Measurements from ENCODE around the gene TPRN. TPM values are rescaled to one million over a fixed set of nuclear protein-coding genes. Genes with fewer than 3 reads are reported as not detected.

TPRN gene
- total and polyA plus RNA-seq, 2 donors (not counting 1 experiment from before 2014, with no cell fraction given), result 1.6 to 5.8 TPM

GRCh38 chr9:137183980-137184595 lies 16.5 kb downstream of the TPRN start:
- no peak for TF ChIP-seq EZH2 (IDR thresholded peaks at IDR 0.05; ENCODE audit: low read length, missing control alignments)
- TF ChIP-seq, protein P1, sequence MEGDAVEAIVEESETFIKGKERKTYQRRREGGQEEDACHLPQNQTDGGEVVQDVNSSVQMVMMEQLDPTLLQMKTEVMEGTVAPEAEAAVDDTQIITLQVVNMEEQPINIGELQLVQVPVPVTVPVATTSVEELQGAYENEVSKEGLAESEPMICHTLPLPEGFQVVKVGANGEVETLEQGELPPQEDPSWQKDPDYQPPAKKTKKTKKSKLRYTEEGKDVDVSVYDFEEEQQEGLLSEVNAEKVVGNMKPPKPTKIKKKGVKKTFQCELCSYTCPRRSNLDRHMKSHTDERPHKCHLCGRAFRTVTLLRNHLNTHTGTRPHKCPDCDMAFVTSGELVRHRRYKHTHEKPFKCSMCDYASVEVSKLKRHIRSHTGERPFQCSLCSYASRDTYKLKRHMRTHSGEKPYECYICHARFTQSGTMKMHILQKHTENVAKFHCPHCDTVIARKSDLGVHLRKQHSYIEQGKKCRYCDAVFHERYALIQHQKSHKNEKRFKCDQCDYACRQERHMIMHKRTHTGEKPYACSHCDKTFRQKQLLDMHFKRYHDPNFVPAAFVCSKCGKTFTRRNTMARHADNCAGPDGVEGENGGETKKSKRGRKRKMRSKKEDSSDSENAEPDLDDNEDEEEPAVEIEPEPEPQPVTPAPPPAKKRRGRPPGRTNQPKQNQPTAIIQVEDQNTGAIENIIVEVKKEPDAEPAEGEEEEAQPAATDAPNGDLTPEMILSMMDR (conservative IDR thresholded peaks at IDR 0.05 in 1 of 2, IDR thresholded peaks at IDR 0.05 in 1 of 2; ENCODE audit: low read depth in 1 of 2, low read length in 2 of 2), result no peak
- H3K9ac ChIP-seq (ENCODE audit: insufficient read depth, low read length), result no peak overlapping the region
- H3K9me3 ChIP-seq (ENCODE audit: control insufficient read depth, insufficient read depth, low read depth, low read length), result no peaks in the 10 kb centered on the region
- H3K4me3 ChIP-seq (replicated peaks in 1 of 4; ENCODE audit: control extremely low read depth in 1 of 4, insufficient read depth in 1 of 4, low read depth in 3 of 4, low read length in 4 of 4), result no peak overlapping the region
- H3K4me1 ChIP-seq (ENCODE audit: control insufficient read depth, extremely low read depth, insufficient read depth, low read length), result peaks cover 12% of the 10 kb centered on the region
- peaks cover 39% of the 10 kb centered on the region for H3K36me3 ChIP-seq (ENCODE audit: control insufficient read depth, insufficient read depth, low read length)
- H4K20me1 ChIP-seq (ENCODE audit: control insufficient read depth, extremely low read depth, insufficient read depth, low read length), result no peaks in the 10 kb centered on the region
- H3K27me3 ChIP-seq (ENCODE audit: control insufficient read depth, insufficient read depth, low read length), result no peaks in the 10 kb centered on the region
- H3K4me2 ChIP-seq (ENCODE audit: extremely low read depth, insufficient read depth, low read length), result no peak overlapping the region
- H3K79me2 ChIP-seq (ENCODE audit: control insufficient read depth, insufficient read depth, low read length), result peaks cover 15% of the 10 kb centered on the region
- DNase-seq (ENCODE audit: low read depth in 2 of 2), result no peak
- H3K27ac ChIP-seq (ENCODE audit: insufficient read depth, low read length), result no peak overlapping the region
- no peak overlapping the region for H2AFZ ChIP-seq (ENCODE audit: low read length)

GRCh38 chr9:137182836-137183235 lies 17.7 kb downstream of the TPRN start:
- Histone ChIP-seq H2AFZ (ENCODE audit: low read length) (no peak overlapping the region), H3K27ac (ENCODE audit: insufficient read depth, low read length) (no peak overlapping the region), H4K20me1 (ENCODE audit: control insufficient read depth, extremely low read depth, insufficient read depth, low read length) (no peaks in the 10 kb centered on the region), H3K9ac (ENCODE audit: insufficient read depth, low read length) (no peak overlapping the region), H3K27me3 (ENCODE audit: control insufficient read depth, insufficient read depth, low read length) (no peaks in the 10 kb centered on the region), H3K9me3 (ENCODE audit: control insufficient read depth, insufficient read depth, low read depth, low read length) (no peaks in the 10 kb centered on the region), H3K4me1 (ENCODE audit: control insufficient read depth, extremely low read depth, insufficient read depth, low read length) (peaks cover 13% of the 10 kb centered on the region), H3K4me3 (replicated peaks in 1 of 4; ENCODE audit: control extremely low read depth in 1 of 4, insufficient read depth in 1 of 4, low read depth in 3 of 4, low read length in 4 of 4) (no peak overlapping the region), H3K4me2 (ENCODE audit: extremely low read depth, insufficient read depth, low read length) (no peak overlapping the region), H3K36me3 (ENCODE audit: control insufficient read depth, insufficient read depth, low read length) (peaks cover 39% of the 10 kb centered on the region), H3K79me2 (ENCODE audit: control insufficient read depth, insufficient read depth, low read length) (peaks cover 11% of the 10 kb centered on the region)
- no peak for TF ChIP-seq EZH2 (IDR thresholded peaks at IDR 0.05; ENCODE audit: low read length, missing control alignments)
- no peak for DNase-seq (ENCODE audit: low read depth in 2 of 2)

DNA sequence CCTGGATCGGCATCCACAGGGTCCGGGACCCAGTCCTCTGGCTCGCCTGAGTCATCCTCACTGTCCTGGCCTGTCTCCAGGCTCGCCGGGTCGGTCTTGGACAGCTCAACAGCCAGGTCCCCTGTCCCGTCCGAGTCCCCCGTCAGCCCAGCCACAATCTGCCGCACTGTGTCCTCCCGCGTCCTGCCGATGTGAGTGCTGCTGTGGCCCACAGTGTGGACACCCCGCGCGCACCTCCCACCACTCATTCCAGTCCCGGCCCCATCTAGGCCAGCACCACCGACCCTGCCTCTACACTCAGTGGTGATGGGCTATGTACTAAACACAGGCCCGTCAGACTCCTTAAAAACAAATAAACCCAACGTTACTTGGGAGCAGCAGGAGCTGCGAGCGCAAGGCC lies 18.9 kb downstream of the TPRN start:
- H3K79me2 ChIP-seq (ENCODE audit: control insufficient read depth, insufficient read depth, low read length), result no peaks in the 10 kb centered on the region
- no peaks in the 10 kb centered on the region for H4K20me1 ChIP-seq (ENCODE audit: control insufficient read depth, extremely low read depth, insufficient read depth, low read length)
- TF ChIP-seq, protein P1 (conservative IDR thresholded peaks at IDR 0.05 in 1 of 2, IDR thresholded peaks at IDR 0.05 in 1 of 2; ENCODE audit: low read depth in 1 of 2, low read length in 2 of 2), result no peak
- no peak for TF ChIP-seq EZH2 (IDR thresholded peaks at IDR 0.05; ENCODE audit: low read length, missing control alignments)

More for the DNA sequence above, 18.9 kb downstream of the TPRN start:
- Histone ChIP-seq H3K4me2 (ENCODE audit: extremely low read depth, insufficient read depth, low read length) (no peak overlapping the region), H3K36me3 (ENCODE audit: control insufficient read depth, insufficient read depth, low read length) (peaks cover 42% of the 10 kb centered on the region), H3K9ac (ENCODE audit: insufficient read depth, low read length) (no peak overlapping the region), H3K4me3 (replicated peaks in 1 of 4; ENCODE audit: control extremely low read depth in 1 of 4, insufficient read depth in 1 of 4, low read depth in 3 of 4, low read length in 4 of 4) (no peak overlapping the region), H3K9me3 (ENCODE audit: control insufficient read depth, insufficient read depth, low read depth, low read length) (no peaks in the 10 kb centered on the region), H2AFZ (ENCODE audit: low read length) (no peak overlapping the region), H3K27ac (ENCODE audit: insufficient read depth, low read length) (no peak overlapping the region), H3K27me3 (ENCODE audit: control insufficient read depth, insufficient read depth, low read length) (no peaks in the 10 kb centered on the region), H3K4me1 (ENCODE audit: control insufficient read depth, extremely low read depth, insufficient read depth, low read length) (peaks cover 2% of the 10 kb centered on the region)
- DNase-seq (ENCODE audit: low read depth in 2 of 2), result no peak
